ENCODE results near the gene DHRS3. TPM values are rescaled to one million over a fixed set of nuclear protein-coding genes. Genes with fewer than 3 reads are reported as not detected.

Gene DHRS3
- total and polyA plus RNA-seq, 2 donors (not counting 1 experiment from before 2014, with no cell fraction given), result 0.37 TPM

GRCh38 chr1:12567288-12567819, 50.7 kb downstream of the DHRS3 start:
- Histone ChIP-seq H3K4me1 (ENCODE audit: control insufficient read depth in 2 of 2, insufficient read depth in 2 of 2, low read length in 2 of 2) (no peaks in the 10 kb centered on the region), H3K9me3 (ENCODE audit: control extremely low read depth in 1 of 3, control insufficient read depth in 2 of 3, insufficient read depth in 1 of 3, low read length in 2 of 3) (peaks cover 2 to 28% (median 25%) of the 10 kb centered on the region in 3 donors), H3K36me3 (replicated peaks in 1 of 2; ENCODE audit: control extremely low read depth in 1 of 2, control insufficient read depth in 1 of 2, extremely low read depth in 1 of 2, insufficient read depth in 2 of 2, low read length in 1 of 2) (no peaks in the 10 kb centered on the region), H3K79me2 (ENCODE audit: control insufficient read depth, insufficient read depth, low read length) (no peaks in the 10 kb centered on the region), H3K9ac (ENCODE audit: low read length) (no peak overlapping the region), H4K20me1 (ENCODE audit: control insufficient read depth, insufficient read depth, low read length, poor library complexity, severe bottlenecking) (no peaks in the 10 kb centered on the region), H3K4me3 (ENCODE audit: control extremely low read depth in 1 of 5, extremely low read depth in 1 of 5, insufficient read depth in 1 of 5, low read depth in 2 of 5, low read length in 4 of 5) (no peak overlapping the region), H2AFZ (ENCODE audit: insufficient read depth, low read depth, low read length, poor library complexity, severe bottlenecking) (no peak overlapping the region), H3K27ac (ENCODE audit: low read length in 2 of 2) (no peak overlapping the region), H3K4me2 (replicated peaks; ENCODE audit: low read depth, low read length, poor library complexity, severe bottlenecking) (no peak overlapping the region), H3K27me3 (replicated peaks in 1 of 4; ENCODE audit: control extremely low read depth in 1 of 4, control insufficient read depth in 3 of 4, insufficient read depth in 4 of 4, low read length in 3 of 4) (no peaks in the 10 kb centered on the region)
- CTCF ChIA-PET, result no interaction called here
- no peak for TF ChIP-seq CTCF (IDR thresholded peaks at IDR 0.05)
- TF ChIP-seq EZH2 (IDR thresholded peaks at IDR 0.05; ENCODE audit: borderline replicate concordance, insufficient read depth, low read depth, low read length, poor library complexity, severe bottlenecking), result no peak
- Mint-ChIP-seq H3K4me1 (no peaks in the 10 kb centered on the region), H3K9me3 (ENCODE audit: insufficient read depth) (peaks cover 8% of the 10 kb centered on the region), H3K4me3 (no peak overlapping the region), H3K27me3 (no peaks in the 10 kb centered on the region), H3K27ac (no peak overlapping the region)
- ATAC-seq (ENCODE audit: low read depth), result no peak
- no peak for DNase-seq
- POLR2A ChIA-PET, result no interaction called here
- intact Hi-C loops (cut with micrococcal nuclease), result no loop called here
- 100% methylated on average over 4 of the region's 9 CpGs for WGBS (ENCODE audit: insufficient coverage)

- Mint-ChIP-seq H3K9me3 (ENCODE audit: insufficient read depth) (peaks cover 10% of the 10 kb centered on the region), H3K4me1 (no peaks in the 10 kb centered on the region), H3K27ac (no peak overlapping the region), H3K4me3 (no peak overlapping the region), H3K27me3 (no peaks in the 10 kb centered on the region)
- H3K4me1 ChIP-seq (ENCODE audit: control insufficient read depth in 2 of 2, insufficient read depth in 2 of 2, low read length in 2 of 2), result no peaks in the 10 kb centered on the region
- H3K9me3 ChIP-seq (ENCODE audit: control extremely low read depth in 1 of 3, control insufficient read depth in 2 of 3, insufficient read depth in 1 of 3, low read length in 2 of 3), result peaks cover 2 to 34% (median 26%) of the 10 kb centered on the region in 3 donors
- H3K4me3 ChIP-seq (ENCODE audit: control extremely low read depth in 1 of 5, extremely low read depth in 1 of 5, insufficient read depth in 1 of 5, low read depth in 2 of 5, low read length in 4 of 5), result no peak overlapping the region
- no peaks in the 10 kb centered on the region for H3K27me3 ChIP-seq (replicated peaks in 1 of 4; ENCODE audit: control extremely low read depth in 1 of 4, control insufficient read depth in 3 of 4, insufficient read depth in 4 of 4, low read length in 3 of 4)
- TF ChIP-seq CTCF (IDR thresholded peaks at IDR 0.05) (no peak), EZH2 (IDR thresholded peaks at IDR 0.05; ENCODE audit: borderline replicate concordance, insufficient read depth, low read depth, low read length, poor library complexity, severe bottlenecking) (no peak)
- no peak overlapping the region for H2AFZ ChIP-seq (ENCODE audit: insufficient read depth, low read depth, low read length, poor library complexity, severe bottlenecking)
- no peaks in the 10 kb centered on the region for H3K36me3 ChIP-seq (replicated peaks in 1 of 2; ENCODE audit: control extremely low read depth in 1 of 2, control insufficient read depth in 1 of 2, extremely low read depth in 1 of 2, insufficient read depth in 2 of 2, low read length in 1 of 2)
- no peaks in the 10 kb centered on the region for H3K79me2 ChIP-seq (ENCODE audit: control insufficient read depth, insufficient read depth, low read length)
- CTCF ChIA-PET, result no interaction called here
- H3K9ac ChIP-seq (ENCODE audit: low read length), result no peak overlapping the region
- intact Hi-C loops (cut with micrococcal nuclease), result no loop called here
- no peaks in the 10 kb centered on the region for H4K20me1 ChIP-seq (ENCODE audit: control insufficient read depth, insufficient read depth, low read length, poor library complexity, severe bottlenecking)
- ATAC-seq (ENCODE audit: low read depth) (no peak), DNase-seq (no peak)
- H3K27ac ChIP-seq (ENCODE audit: low read length in 2 of 2), result no peak overlapping the region
- WGBS (ENCODE audit: insufficient coverage), result 75% methylated on average over 5 of the region's 9 CpGs
- no peak overlapping the region for H3K4me2 ChIP-seq (replicated peaks; ENCODE audit: low read depth, low read length, poor library complexity, severe bottlenecking)
- POLR2A ChIA-PET, result no interaction called here
These were observed 51.3 kb downstream of the DHRS3 start for GRCh38 chr1:12566484-12567287.

Measured in B cell (primary cell).